Measurements from ENCODE around the gene PLXNA4.

The PLXNA4 gene

DNA sequence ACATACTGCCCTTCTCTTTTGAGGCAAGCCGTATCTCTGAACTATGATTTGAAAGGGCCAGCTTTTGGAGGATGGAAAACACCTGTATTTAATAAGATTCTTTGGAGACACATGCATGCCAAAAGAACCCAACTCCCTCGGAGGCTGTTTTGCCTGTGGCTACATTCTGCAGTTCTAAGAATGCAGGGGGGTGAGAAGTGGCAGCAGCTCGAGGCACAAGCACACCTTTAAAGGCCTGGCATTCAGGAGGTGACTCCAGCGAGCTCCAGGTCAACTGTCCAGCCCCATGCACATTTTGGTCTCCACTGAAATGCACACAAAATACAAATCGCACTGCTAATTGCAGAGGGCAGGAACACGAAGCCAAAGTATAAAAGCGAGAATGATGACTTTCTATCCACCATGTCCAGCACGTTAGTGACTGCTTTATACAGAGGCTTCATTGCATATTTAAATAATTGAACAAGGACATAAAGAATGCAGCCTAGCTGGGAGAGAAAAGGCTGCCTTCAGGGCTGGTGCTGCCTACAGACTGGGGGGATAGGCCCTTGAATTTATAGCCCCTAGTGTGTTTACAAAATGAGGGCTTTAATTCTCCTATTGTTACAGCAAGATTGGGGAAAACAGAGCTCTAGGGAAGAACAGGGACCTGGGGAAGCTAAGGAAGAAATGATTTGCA lies 359.3 kb downstream of the PLXNA4 start:
- ChIA-PET CTCF (no interaction called here), POLR2A (no interaction called here)
- no peak overlapping the region for H3K4me3 ChIP-seq (ENCODE audit: low read depth, low read length)
- no peaks in the 10 kb centered on the region for H3K9me3 ChIP-seq (ENCODE audit: control insufficient read depth, insufficient read depth, low read depth, low read length)
- no peaks in the 10 kb centered on the region for H3K36me3 ChIP-seq (ENCODE audit: control insufficient read depth in 2 of 2, insufficient read depth in 1 of 2, low read length in 2 of 2)
- no peaks in the 10 kb centered on the region for H3K4me1 ChIP-seq (ENCODE audit: control insufficient read depth, insufficient read depth, low read length)
- no peak overlapping the region for H3K27ac ChIP-seq (ENCODE audit: extremely low read depth, low read depth, low read length)
- TF ChIP-seq ZFHX2 (tag by site-specific recombination; conservative IDR thresholded peaks at IDR 0.05), result no peak
- TF ChIP-seq, protein P1, sequence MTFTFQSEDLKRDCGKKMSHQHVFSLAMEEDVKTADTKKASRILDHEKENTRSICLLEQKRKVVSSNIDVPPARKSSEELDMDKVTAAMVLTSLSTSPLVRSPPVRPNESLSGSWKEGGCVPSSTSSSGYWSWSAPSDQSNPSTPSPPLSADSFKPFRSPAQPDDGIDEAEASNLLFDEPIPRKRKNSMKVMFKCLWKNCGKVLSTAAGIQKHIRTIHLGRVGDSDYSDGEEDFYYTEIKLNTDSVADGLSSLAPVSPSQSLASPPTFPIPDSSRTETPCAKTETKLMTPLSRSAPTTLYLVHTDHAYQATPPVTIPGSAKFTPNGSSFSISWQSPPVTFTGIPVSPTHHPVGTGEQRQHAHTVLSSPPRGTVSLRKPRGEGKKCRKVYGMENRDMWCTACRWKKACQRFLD (tag by site-specific recombination; IDR thresholded peaks at IDR 0.05), result no peak
- TF ChIP-seq, protein P2, sequence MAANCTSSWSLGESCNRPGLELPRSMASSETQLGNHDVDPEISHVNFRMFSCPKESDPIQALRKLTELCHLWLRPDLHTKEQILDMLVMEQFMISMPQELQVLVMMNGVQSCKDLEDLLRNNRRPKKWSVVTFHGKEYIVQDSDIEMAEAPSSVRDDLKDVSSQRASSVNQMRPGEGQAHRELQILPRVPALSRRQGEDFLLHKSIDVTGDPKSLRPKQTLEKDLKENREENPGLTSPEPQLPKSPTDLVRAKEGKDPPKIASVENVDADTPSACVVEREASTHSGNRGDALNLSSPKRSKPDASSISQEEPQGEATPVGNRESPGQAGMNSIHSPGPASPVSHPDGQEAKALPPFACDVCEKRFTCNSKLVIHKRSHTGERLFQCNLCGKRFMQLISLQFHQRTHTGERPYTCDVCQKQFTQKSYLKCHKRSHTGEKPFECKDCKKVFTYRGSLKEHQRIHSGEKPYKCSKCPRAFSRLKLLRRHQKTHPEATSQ (tag by site-specific recombination; IDR thresholded peaks at IDR 0.05), result no peak
- no peak for TF ChIP-seq ZNF416 (tag by site-specific recombination; IDR thresholded peaks at IDR 0.05)
- TF ChIP-seq, protein P3, sequence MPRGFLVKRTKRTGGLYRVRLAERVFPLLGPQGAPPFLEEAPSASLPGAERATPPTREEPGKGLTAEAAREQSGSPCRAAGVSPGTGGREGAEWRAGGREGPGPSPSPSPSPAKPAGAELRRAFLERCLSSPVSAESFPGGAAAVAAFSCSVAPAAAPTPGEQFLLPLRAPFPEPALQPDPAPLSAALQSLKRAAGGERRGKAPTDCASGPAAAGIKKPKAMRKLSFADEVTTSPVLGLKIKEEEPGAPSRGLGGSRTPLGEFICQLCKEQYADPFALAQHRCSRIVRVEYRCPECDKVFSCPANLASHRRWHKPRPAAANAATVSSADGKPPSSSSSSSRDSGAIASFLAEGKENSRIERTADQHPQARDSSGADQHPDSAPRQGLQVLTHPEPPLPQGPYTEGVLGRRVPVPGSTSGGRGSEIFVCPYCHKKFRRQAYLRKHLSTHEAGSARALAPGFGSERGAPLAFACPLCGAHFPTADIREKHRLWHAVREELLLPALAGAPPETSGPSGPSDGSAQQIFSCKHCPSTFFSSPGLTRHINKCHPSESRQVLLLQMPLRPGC (tag by site-specific recombination; IDR thresholded peaks at IDR 0.05), result no peak
- TF ChIP-seq ZNF677 (tag by site-specific recombination; IDR thresholded peaks at IDR 0.05), result no peak
- no peak for TF ChIP-seq ZNF202 (tag by site-specific recombination; IDR thresholded peaks at IDR 0.05; ENCODE audit: borderline replicate concordance)
- TF ChIP-seq ZNF76 (tag by site-specific recombination; IDR thresholded peaks at IDR 0.05; ENCODE audit: borderline replicate concordance, low read depth), result no peak
- no peak for TF ChIP-seq MYNN (tag by site-specific recombination; IDR thresholded peaks at IDR 0.05; ENCODE audit: borderline replicate concordance)
- TF ChIP-seq ZNF549 (tag by site-specific recombination; IDR thresholded peaks at IDR 0.05), result no peak
- TF ChIP-seq ZNF529 (tag by site-specific recombination; IDR thresholded peaks at IDR 0.05; ENCODE audit: insufficient replicate concordance), result no peak
- TF ChIP-seq SETDB1 (IDR thresholded peaks at IDR 0.05; ENCODE audit: insufficient read length, low read length), result no peak
- TF ChIP-seq, protein P4, sequence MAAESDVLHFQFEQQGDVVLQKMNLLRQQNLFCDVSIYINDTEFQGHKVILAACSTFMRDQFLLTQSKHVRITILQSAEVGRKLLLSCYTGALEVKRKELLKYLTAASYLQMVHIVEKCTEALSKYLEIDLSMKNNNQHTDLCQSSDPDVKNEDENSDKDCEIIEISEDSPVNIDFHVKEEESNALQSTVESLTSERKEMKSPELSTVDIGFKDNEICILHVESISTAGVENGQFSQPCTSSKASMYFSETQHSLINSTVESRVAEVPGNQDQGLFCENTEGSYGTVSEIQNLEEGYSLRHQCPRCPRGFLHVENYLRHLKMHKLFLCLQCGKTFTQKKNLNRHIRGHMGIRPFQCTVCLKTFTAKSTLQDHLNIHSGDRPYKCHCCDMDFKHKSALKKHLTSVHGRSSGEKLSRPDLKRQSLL (tag by site-specific recombination; IDR thresholded peaks at IDR 0.05), result no peak
- TF ChIP-seq, protein P5, sequence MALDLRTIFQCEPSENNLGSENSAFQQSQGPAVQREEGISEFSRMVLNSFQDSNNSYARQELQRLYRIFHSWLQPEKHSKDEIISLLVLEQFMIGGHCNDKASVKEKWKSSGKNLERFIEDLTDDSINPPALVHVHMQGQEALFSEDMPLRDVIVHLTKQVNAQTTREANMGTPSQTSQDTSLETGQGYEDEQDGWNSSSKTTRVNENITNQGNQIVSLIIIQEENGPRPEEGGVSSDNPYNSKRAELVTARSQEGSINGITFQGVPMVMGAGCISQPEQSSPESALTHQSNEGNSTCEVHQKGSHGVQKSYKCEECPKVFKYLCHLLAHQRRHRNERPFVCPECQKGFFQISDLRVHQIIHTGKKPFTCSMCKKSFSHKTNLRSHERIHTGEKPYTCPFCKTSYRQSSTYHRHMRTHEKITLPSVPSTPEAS (tag by site-specific recombination; IDR thresholded peaks at IDR 0.05), result no peak
- TF ChIP-seq ZNF555 (tag by site-specific recombination; conservative IDR thresholded peaks at IDR 0.05), result no peak
- TF ChIP-seq ZFP69B (tag by site-specific recombination; IDR thresholded peaks at IDR 0.05), result no peak

DNA sequence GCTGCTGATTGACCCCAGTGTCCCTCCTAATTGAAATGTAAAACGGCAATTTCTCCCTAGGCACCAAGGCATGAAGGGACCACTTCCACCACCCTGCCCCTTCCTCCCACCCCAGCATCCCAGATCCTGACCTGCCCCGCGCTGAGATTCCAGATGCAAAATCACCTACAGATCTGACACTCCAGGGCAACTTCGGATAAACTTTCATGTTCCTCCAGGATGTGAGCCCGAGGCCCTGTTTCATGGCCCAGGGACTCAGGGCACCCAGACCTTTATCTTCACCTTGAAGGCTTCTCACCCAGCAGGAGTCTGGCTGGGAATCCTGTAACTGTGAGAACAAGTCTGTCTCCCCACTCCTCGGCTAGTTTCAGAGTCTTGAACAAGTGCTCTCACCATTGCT lies 361.8 kb downstream of the PLXNA4 start:
- H3K36me3 ChIP-seq (ENCODE audit: control insufficient read depth in 2 of 2, insufficient read depth in 1 of 2, low read length in 2 of 2), result no peaks in the 10 kb centered on the region
- POLR2A ChIA-PET, result no interaction called here
- no peaks in the 10 kb centered on the region for H3K9me3 ChIP-seq (ENCODE audit: control insufficient read depth, insufficient read depth, low read depth, low read length)
- H3K4me1 ChIP-seq (ENCODE audit: control insufficient read depth, insufficient read depth, low read length), result no peaks in the 10 kb centered on the region
- CTCF ChIA-PET, result interaction anchor here (0.6 to 1.0 kb wide), 2 partner anchors 13 to 461 kb away, joined by 3 read pairs; no protein-coding TSS in a partner anchor
- no peak overlapping the region for H3K27ac ChIP-seq (ENCODE audit: extremely low read depth, low read depth, low read length)
- H3K4me3 ChIP-seq (ENCODE audit: low read depth, low read length), result no peak overlapping the region
- TF ChIP-seq ZNF433 (tag by site-specific recombination; IDR thresholded peaks at IDR 0.05; ENCODE audit: low read depth) (no peak), SCRT1 (tag by site-specific recombination; IDR thresholded peaks at IDR 0.05; ENCODE audit: borderline replicate concordance) (no peak), ZNF473 (tag by site-specific recombination; IDR thresholded peaks at IDR 0.05) (no peak), ZNF707 (tag by site-specific recombination; IDR thresholded peaks at IDR 0.05) (no peak), ZNF626 (tag by site-specific recombination; IDR thresholded peaks at IDR 0.05) (no peak), GLIS1 (tag by site-specific recombination; IDR thresholded peaks at IDR 0.05) (no peak), ZNF549 (tag by site-specific recombination; IDR thresholded peaks at IDR 0.05) (no peak), ZNF585B (tag by site-specific recombination; IDR thresholded peaks at IDR 0.05) (no peak), KLF10 (tag by site-specific recombination; IDR thresholded peaks at IDR 0.05) (no peak), SP2 (tag by site-specific recombination; IDR thresholded peaks at IDR 0.05) (no peak), SETDB1 (IDR thresholded peaks at IDR 0.05; ENCODE audit: insufficient read length, low read length) (no peak)
- TF ChIP-seq, protein P6, sequence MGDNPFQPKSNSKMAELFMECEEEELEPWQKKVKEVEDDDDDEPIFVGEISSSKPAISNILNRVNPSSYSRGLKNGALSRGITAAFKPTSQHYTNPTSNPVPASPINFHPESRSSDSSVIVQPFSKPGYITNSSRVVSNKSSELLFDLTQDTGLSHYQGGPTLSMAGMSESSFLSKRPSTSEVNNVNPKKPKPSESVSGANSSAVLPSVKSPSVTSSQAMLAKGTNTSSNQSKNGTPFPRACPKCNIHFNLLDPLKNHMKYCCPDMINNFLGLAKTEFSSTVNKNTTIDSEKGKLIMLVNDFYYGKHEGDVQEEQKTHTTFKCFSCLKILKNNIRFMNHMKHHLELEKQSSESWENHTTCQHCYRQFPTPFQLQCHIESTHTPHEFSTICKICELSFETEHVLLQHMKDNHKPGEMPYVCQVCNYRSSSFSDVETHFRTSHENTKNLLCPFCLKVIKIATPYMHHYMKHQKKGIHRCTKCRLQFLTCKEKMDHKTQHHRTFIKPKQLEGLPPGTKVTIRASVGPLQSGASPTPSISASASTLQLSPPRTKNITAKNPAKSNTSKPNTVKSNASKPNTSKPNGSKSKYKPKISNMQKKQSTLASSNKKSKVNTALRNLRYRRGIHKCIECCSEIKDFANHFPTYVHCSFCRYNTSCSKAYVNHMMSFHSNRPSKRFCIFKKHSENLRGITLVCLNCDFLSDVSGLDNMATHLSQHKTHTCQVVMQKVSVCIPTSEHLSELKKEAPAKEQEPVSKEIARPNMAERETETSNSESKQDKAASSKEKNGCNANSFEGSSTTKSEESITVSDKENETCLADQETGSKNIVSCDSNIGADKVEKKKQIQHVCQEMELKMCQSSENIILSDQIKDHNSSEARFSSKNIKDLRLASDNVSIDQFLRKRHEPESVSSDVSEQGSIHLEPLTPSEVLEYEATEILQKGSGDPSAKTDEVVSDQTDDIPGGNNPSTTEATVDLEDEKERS (tag by site-specific recombination; IDR thresholded peaks at IDR 0.05), result no peak

All from HEK293 (cell line).